LNCaP clone FGC (cell line): ENCODE data around the gene CDC16.

Experiments
- DNase-seq: peaks from one replicate; pipeline ENCODE4 v3.0.0-alpha.2; 2011; ENCODE audit warnings: low read depth
- H3K4me3 ChIP-seq: 2 replicates; pipeline ENCODE4 v1.5.1; 2011; ENCODE audit warnings: mild to moderate bottlenecking, low read depth, low read length, control low read depth
- TF ChIP-seq, protein P1 (sequence below): IDR thresholded peaks from 2 replicates; pipeline ENCODE4 v1.5.1; 2012; ENCODE audit warnings: mild to moderate bottlenecking; ENCODE audit not compliant: control insufficient read depth, insufficient read depth; ENCODE audit errors: extremely low read depth

The CDC16 gene

DNA sequence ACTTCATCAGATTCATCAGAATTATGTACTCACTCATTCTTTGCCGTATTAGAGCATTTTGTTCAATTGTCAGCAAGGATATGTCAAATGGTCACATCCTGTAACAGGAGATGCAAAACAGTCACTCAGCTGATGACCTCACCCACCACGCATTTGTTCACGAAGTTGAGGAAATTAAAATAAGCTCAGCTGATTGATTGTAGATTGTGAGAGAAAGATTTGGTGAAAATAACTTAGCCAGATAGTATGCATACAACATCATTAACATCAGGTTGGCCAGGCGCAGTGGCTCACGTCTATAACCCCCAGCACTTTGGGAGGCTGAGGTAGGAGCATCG lies 22.6 kb upstream of the CDC16 start:
- no peak overlapping the region for H3K4me3 ChIP-seq
- TF ChIP-seq, protein P1, sequence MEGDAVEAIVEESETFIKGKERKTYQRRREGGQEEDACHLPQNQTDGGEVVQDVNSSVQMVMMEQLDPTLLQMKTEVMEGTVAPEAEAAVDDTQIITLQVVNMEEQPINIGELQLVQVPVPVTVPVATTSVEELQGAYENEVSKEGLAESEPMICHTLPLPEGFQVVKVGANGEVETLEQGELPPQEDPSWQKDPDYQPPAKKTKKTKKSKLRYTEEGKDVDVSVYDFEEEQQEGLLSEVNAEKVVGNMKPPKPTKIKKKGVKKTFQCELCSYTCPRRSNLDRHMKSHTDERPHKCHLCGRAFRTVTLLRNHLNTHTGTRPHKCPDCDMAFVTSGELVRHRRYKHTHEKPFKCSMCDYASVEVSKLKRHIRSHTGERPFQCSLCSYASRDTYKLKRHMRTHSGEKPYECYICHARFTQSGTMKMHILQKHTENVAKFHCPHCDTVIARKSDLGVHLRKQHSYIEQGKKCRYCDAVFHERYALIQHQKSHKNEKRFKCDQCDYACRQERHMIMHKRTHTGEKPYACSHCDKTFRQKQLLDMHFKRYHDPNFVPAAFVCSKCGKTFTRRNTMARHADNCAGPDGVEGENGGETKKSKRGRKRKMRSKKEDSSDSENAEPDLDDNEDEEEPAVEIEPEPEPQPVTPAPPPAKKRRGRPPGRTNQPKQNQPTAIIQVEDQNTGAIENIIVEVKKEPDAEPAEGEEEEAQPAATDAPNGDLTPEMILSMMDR = no peak
- no peak for DNase-seq

DNA sequence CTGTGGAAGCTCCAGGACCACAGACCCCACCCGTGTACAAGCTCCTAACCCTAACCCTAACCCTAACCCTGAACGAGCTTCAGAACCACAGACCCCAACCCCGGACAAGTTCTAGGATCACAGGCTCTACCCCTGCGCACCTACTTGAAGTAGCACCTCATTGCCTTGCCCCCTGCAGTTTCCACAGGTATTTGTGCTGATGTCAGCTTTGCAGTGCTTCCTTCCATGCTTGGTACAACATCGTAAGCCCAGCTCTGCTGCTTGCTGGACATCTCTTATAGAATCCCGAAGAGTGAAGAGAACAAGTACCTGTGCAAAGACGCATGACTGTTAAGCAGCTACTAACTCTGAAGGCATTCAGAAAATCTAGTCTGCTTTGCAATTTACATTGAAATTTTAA lies 20.7 kb upstream of the CDC16 start:
- DNase-seq = no peak
- TF ChIP-seq, protein P1 = no peak
- H3K4me3 ChIP-seq = no peak overlapping the region

DNA sequence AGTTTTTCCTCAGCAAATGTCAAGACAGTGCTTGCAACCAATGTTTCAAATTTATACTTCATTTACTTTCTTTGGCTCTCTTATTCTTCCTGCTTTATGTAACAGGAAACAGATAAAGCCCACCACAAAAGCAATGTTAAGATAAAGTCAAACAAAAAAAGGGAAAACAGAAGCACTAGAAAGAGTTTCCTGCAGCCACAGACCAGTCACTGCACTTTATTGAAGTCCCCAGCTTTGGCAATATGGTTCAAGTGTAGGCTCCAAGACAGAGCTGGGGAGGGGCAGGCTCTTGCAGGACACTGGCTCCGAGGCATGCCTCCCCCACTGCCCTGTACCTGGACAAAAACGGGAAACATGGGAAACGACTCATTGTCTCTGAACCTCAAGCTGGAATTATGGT lies 15.3 kb upstream of the CDC16 start:
- TF ChIP-seq, protein P1 = no peak
- DNase-seq = no peak
- no peak overlapping the region for H3K4me3 ChIP-seq

DNA sequence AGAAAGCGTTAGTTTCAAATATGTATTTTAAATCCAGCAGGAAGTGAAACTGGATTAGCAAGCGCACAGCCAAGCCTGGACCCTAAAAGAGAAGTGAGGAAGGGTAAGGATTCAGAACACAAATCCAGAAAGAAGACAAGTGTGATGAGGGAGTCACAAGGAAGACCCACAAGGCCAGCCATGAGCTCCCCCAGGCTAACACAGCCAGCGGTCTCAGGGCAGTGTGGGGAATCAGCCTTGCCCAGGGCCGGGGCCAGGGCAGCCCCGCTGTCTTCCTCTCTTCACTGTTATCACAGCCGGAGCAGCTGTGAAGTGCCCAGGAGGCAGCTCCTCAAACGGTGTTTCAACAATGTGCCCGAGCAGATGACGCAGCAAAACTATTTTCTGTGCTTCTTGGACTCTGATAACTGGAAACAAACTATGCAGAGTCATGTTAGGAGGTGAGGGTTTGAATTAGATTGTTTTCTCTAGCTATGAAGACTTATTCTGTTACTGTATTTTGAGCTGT lies 12.2 kb upstream of the CDC16 start:
- DNase-seq = no peak
- H3K4me3 ChIP-seq = no peak overlapping the region
- TF ChIP-seq, protein P1 = no peak

DNA sequence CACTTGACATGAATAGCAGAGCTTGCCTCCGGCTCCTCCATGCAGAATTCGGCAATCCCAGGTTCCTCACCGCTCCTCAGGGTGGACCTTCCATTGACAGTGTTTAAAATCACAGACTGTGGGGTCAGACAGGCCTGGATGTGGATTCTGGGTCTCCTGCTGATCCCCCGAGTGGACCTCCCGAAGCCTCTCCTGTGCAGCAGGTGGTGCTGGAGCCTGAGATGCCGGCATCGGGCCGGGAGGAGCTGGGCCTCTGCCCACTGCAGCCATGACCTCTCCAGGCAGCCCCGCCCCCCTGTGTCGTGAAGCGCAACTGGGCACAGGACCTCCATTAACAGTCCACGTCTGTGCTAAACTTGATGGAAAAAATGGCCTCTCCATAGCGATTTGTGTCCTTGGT lies 10.5 kb upstream of the CDC16 start:
- H3K4me3 ChIP-seq = no peak overlapping the region
- DNase-seq = no peak
- TF ChIP-seq, protein P1 = no peak

DNA sequence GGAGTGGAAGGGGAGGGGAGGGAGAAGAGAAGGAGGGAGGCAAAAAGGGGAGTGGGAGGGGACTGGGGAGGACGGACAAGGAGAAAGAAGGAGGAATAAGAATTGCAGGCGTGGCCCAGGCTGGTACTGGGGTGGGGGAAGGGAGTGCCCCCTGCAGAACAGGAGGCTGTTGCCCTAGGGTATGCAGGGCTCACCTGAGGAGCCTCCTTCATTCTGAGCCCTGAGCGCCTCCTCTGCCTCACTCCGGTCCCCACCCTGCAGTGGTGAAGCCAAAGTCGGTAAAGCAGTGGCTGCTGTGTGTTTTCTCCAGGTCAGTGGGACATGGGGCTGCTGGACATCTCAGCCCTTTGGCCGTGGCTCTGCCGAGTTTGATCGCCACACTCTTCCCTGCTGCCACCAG lies 9.1 kb upstream of the CDC16 start:
- TF ChIP-seq, protein P1 = no peak

DNA sequence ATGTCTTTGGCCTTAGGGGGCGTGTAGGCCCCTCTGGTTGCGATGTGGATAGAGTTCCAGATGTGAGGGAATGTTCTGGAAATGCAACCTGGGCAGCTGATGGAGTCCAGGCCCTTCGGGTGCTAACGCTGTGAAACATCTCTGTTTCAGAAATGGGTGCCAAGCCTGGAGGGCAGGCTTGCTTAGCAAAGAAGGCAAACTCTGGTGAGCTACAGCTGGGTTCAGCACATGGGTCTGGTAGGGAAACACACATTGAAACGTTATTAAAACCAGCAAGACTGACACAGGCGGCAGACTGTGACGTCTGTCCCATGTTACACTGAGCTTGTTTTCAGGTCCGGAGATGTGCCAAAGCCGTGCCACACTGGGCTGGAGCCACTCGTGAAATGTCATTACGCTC lies 8.6 kb upstream of the CDC16 start:
- DNase-seq = no peak
- TF ChIP-seq, protein P1 = no peak
- no peak overlapping the region for H3K4me3 ChIP-seq

More for the DNA sequence above, 9.1 kb upstream of the CDC16 start:
- no peak overlapping the region for H3K4me3 ChIP-seq
- no peak for DNase-seq
